OCI-LY3 (cell line): ENCODE data around the gene CHCHD10.
A peak's percentile ranks its signal among the peaks of the same experiment; 100 is the strongest.

ENCODE experiments used
- H2AFZ ChIP-seq: fragments of 200-600, 300-600 bp; shearing (Covaris generic); 2 replicates; pipeline ENCODE4 v1.6.0; 2014; ENCODE audit warnings: antibody characterized with exemption, low read depth, low read length
- H3K27ac ChIP-seq: fragments of 200-600, 300-600 bp; sonication (generic); 2 replicates; pipeline ENCODE4 v1.5.1; 2014; ENCODE audit warnings: mild to moderate bottlenecking, low read length, moderate library complexity, mixed read lengths
- H3K27me3 ChIP-seq: fragments of 200-600, 300-600 bp; sonication (generic); 2 replicates; pipeline ENCODE4 v1.6.1; 2014; ENCODE audit warnings: low read depth, low read length, mixed read lengths
- H3K36me3 ChIP-seq: fragments of 200-600, 300-600 bp; sonication (generic); replicated peaks from 2 replicates; pipeline ENCODE3; 2014; ENCODE audit warnings: low read depth, low read length, mixed read lengths
- H3K4me1 ChIP-seq: fragments of 300-600, 200-600 bp; sonication (generic); 2 replicates; pipeline ENCODE4 v1.6.1; 2014; ENCODE audit warnings: low read length, mixed read lengths
- H3K4me2 ChIP-seq: fragments of 200-600, 300-600 bp; sonication (generic); 2 replicates; pipeline ENCODE4 v1.6.1; 2014; ENCODE audit warnings: low read length, mixed read lengths
- H3K4me3 ChIP-seq: fragments of 300-600, 200-600 bp; sonication (generic); 2 replicates; pipeline ENCODE4 v1.5.1; 2014; ENCODE audit warnings: antibody characterized with exemption, mild to moderate bottlenecking, low read length, moderate library complexity
- H3K79me2 ChIP-seq: fragments of 300-600, 200-600 bp; shearing (Covaris generic); 2 replicates; pipeline ENCODE4 v1.6.1; 2014; ENCODE audit warnings: mild to moderate bottlenecking, low read length, mixed read lengths
- H3K9ac ChIP-seq: fragments of 300-600, 200-600 bp; shearing (Covaris generic); 2 replicates; pipeline ENCODE4 v1.6.0; 2014; ENCODE audit warnings: mild to moderate bottlenecking, low read length, moderate library complexity
- H3K9me3 ChIP-seq: fragments of 200-600, 300-600 bp; shearing (Covaris generic); 2 replicates; pipeline ENCODE4 v1.6.1; 2014; ENCODE audit warnings: low read length, mixed read lengths; ENCODE audit not compliant: insufficient read depth
- H4K20me1 ChIP-seq: fragments of 200-600, 300-600 bp; sonication (generic); 2 replicates; pipeline ENCODE4 v1.6.1; 2016; ENCODE audit warnings: low read length, mixed read lengths; ENCODE audit not compliant: insufficient read depth
- CTCF ChIP-seq: fragments of 200-600, 300-600 bp; sonication (generic); IDR thresholded peaks from 2 replicates; pipeline ENCODE4 v1.5.1; 2014; ENCODE audit warnings: antibody characterized with exemption, low read length, low read depth
- EZH2phosphoT487 ChIP-seq: fragments of 200-600 bp; shearing (Covaris generic); IDR thresholded peaks from 2 replicates; pipeline ENCODE4 v1.6.1; 2018; ENCODE audit warnings: antibody characterized with exemption, mixed run types, low read depth

CHCHD10 gene

GRCh38 chr22:23786261-23786710 lies 18.5 kb upstream of the CHCHD10 start:
- peaks cover 11% of the 10 kb centered on the region for H3K36me3 ChIP-seq
- H3K4me3 ChIP-seq, result peak overlapping the region; percentile 83
- H3K9me3 ChIP-seq, result no peaks in the 10 kb centered on the region
- peak overlapping the region; percentile 90 for H3K4me2 ChIP-seq
- H3K4me1 ChIP-seq, result peaks cover 41% of the 10 kb centered on the region
- H3K9ac ChIP-seq, result peak overlapping the region; percentile 97
- TF ChIP-seq CTCF (no peak), EZH2phosphoT487 (no peak)
- peaks cover 33% of the 10 kb centered on the region for H4K20me1 ChIP-seq
- H3K27me3 ChIP-seq, result no peaks in the 10 kb centered on the region
- peak overlapping the region; percentile 41 for H2AFZ ChIP-seq
- peak overlapping the region; percentile 91 for H3K27ac ChIP-seq
- H3K79me2 ChIP-seq, result peaks cover 40% of the 10 kb centered on the region

- no peaks in the 10 kb centered on the region for H3K27me3 ChIP-seq
- H3K27ac ChIP-seq, result no peak overlapping the region
- no peaks in the 10 kb centered on the region for H3K9me3 ChIP-seq
- H3K9ac ChIP-seq, result no peak overlapping the region
- peaks cover 19% of the 10 kb centered on the region for H4K20me1 ChIP-seq
- H3K4me1 ChIP-seq, result peaks cover 21% of the 10 kb centered on the region
- peaks cover 20% of the 10 kb centered on the region for H3K79me2 ChIP-seq
- no peak overlapping the region for H3K4me3 ChIP-seq
- no peak overlapping the region for H3K4me2 ChIP-seq
- no peak overlapping the region for H2AFZ ChIP-seq
- H3K36me3 ChIP-seq, result peaks cover 4% of the 10 kb centered on the region
- TF ChIP-seq EZH2phosphoT487 (no peak), CTCF (no peak)
Observed at GRCh38 chr22:23784215-23784732, 16.5 kb upstream of the CHCHD10 start.

- peaks cover 12% of the 10 kb centered on the region for H4K20me1 ChIP-seq
- no peaks in the 10 kb centered on the region for H3K27me3 ChIP-seq
- H3K27ac ChIP-seq, result no peak overlapping the region
- H3K9ac ChIP-seq, result no peak overlapping the region
- peaks cover 14% of the 10 kb centered on the region for H3K4me1 ChIP-seq
- H2AFZ ChIP-seq, result no peak overlapping the region
- peaks cover 2% of the 10 kb centered on the region for H3K36me3 ChIP-seq
- no peak overlapping the region for H3K4me2 ChIP-seq
- H3K79me2 ChIP-seq, result peaks cover 13% of the 10 kb centered on the region
- TF ChIP-seq EZH2phosphoT487 (no peak), CTCF (no peak)
- no peaks in the 10 kb centered on the region for H3K9me3 ChIP-seq
- no peak overlapping the region for H3K4me3 ChIP-seq
Observed at GRCh38 chr22:23783265-23784150, 15.7 kb upstream of the CHCHD10 start.

GRCh38 chr22:23782703-23783102 lies 14.9 kb upstream of the CHCHD10 start:
- Histone ChIP-seq H3K4me2 (no peak overlapping the region), H3K9ac (no peak overlapping the region), H3K4me3 (no peak overlapping the region), H4K20me1 (peaks cover 4% of the 10 kb centered on the region), H3K9me3 (no peaks in the 10 kb centered on the region), H3K36me3 (no peaks in the 10 kb centered on the region), H2AFZ (no peak overlapping the region), H3K4me1 (peaks cover 6% of the 10 kb centered on the region), H3K79me2 (peaks cover 5% of the 10 kb centered on the region), H3K27ac (no peak overlapping the region), H3K27me3 (no peaks in the 10 kb centered on the region)
- TF ChIP-seq CTCF (no peak), EZH2phosphoT487 (no peak)
